GM12878 (cell line): ENCODE measurements around the gene LCLAT1. TPM values are rescaled to one million over a fixed set of nuclear protein-coding genes. Genes with fewer than 3 reads are reported as not detected.

ENCODE experiments used
- ATAC-seq: fragments of 200-7000 bp; cut with Tn5 transposase; 3 replicates; pipeline ENCODE4 v1.9.1; 2020; ENCODE audit warnings: mild to moderate bottlenecking, moderate library complexity
- BruUV-seq: library from RNA; stranded (reverse); fragments of 400-500 nt; replicated peaks from 2 replicates; lab custom pipeline; 2021; lab: Mats Ljungman, UMichigan
- CTCF ChIA-PET: fragments of 300-600 bp; sonication (Branson Sonifier 250); formaldehyde crosslinking; extraction: SDS; loops from one replicate; lab custom pipeline; 2021; ENCODE audit warnings: inconsistent platforms; lab: Yijun Ruan, JAX
- POLR2A ChIA-PET: fragments of 350-600 bp; formaldehyde crosslinking; extraction: SDS; loops from one replicate; lab custom pipeline; 2021; ENCODE audit warnings: inconsistent platforms; lab: Charles Lee
- RAD21 ChIA-PET: fragments of 300-600 bp; sonication (Branson Sonifier 250); formaldehyde crosslinking; loops from one replicate; lab custom pipeline; 2023; ENCODE audit warnings: antibody characterized with exemption; ENCODE audit not compliant: unreplicated experiment; lab: Charles Lee
- SMC1A ChIA-PET: fragments of 300-600 bp; sonication (Branson Sonifier 250); formaldehyde crosslinking; loops from one replicate; lab custom pipeline; 2023; ENCODE audit not compliant: unreplicated experiment, uncharacterized antibody; lab: Charles Lee
- DNase-seq: peaks from one replicate; pipeline ENCODE4 v3.0.0-alpha.2; 2011; ENCODE audit warnings: low read depth, low spot score
- FAIRE-seq: peaks from 3 replicates; lab custom pipeline; 2011; peaks lifted over from hg19 to GRCh38; lab: Jason Lieb, UNC
- H2AFZ ChIP-seq: 2 replicates; pipeline ENCODE4 v1.6.0; 2011; ENCODE audit warnings: low read depth, low read length, control low read depth; ENCODE audit not compliant: control insufficient read depth
- H3K27ac ChIP-seq: 2 replicates; pipeline ENCODE4 v1.5.1; 2011; ENCODE audit warnings: control low read depth; ENCODE audit not compliant: control insufficient read depth, insufficient read depth
- H3K27me3 ChIP-seq, 2 experiments: replicated peaks in 1 of 2; 2 replicates each; pipeline versions ENCODE4 v1.6.0 to v1.6.1; 2011; ENCODE audit warnings: low read length in 1 of 2; ENCODE audit not compliant: control insufficient read depth in 2 of 2, insufficient read depth in 2 of 2
- H3K36me3 ChIP-seq, 2 experiments: 2 replicates each; pipeline ENCODE4 v1.5.1; 2011; ENCODE audit warnings: low read length in 1 of 2; ENCODE audit not compliant: control insufficient read depth in 2 of 2, insufficient read depth in 2 of 2
- H3K4me1 ChIP-seq: 2 replicates; pipeline ENCODE4 v1.6.1; 2011; ENCODE audit warnings: mild to moderate bottlenecking, low read length, moderate library complexity, mixed read lengths; ENCODE audit not compliant: control insufficient read depth, insufficient read depth
- H3K4me2 ChIP-seq: 2 replicates; pipeline ENCODE4 v1.6.0; 2011; ENCODE audit warnings: control low read depth; ENCODE audit not compliant: control insufficient read depth, insufficient read depth
- H3K4me3 ChIP-seq: fragments of 200-600 bp; sonication (generic); 2 replicates; pipeline ENCODE4 v1.5.1; 2016
- H3K79me2 ChIP-seq: 2 replicates; pipeline ENCODE4 v1.6.0; 2011; ENCODE audit warnings: low read length; ENCODE audit not compliant: control insufficient read depth, insufficient read depth
- H3K9ac ChIP-seq: 2 replicates; pipeline ENCODE4 v1.8.0; 2011; ENCODE audit warnings: low read length, control low read depth, mixed read lengths; ENCODE audit not compliant: control insufficient read depth, insufficient read depth
- H3K9me3 ChIP-seq: replicated peaks from 3 replicates; pipeline ENCODE4 v1.5.1; 2011; ENCODE audit warnings: mild to moderate bottlenecking, low read length; ENCODE audit not compliant: control insufficient read depth, insufficient read depth
- H4K20me1 ChIP-seq: 2 replicates; pipeline ENCODE4 v1.6.0; 2011; ENCODE audit not compliant: control insufficient read depth, insufficient read depth
- CBFB ChIP-seq: IDR thresholded peaks from 2 replicates; pipeline ENCODE4 v1.6.1; 2016; ENCODE audit warnings: antibody characterized with exemption, low read depth
- EP300 ChIP-seq, 2 experiments: fragments of 150-350 bp in 1 of 2; IDR thresholded peaks; 2 replicates each; pipeline ENCODE4 v1.6.1; 2011 to 2012; ENCODE audit warnings: low read depth in 2 of 2, low read length in 2 of 2, borderline replicate concordance in 1 of 2, improper control_type of control experiment in 1 of 2, inconsistent platforms in 1 of 2; ENCODE audit not compliant: control insufficient read depth in 1 of 2
- FOS ChIP-seq: IDR thresholded peaks from 3 replicates; pipeline ENCODE4 v1.6.1; 2011; ENCODE audit warnings: borderline replicate concordance; ENCODE audit not compliant: insufficient read length; ENCODE audit errors: extremely low read depth
- HDAC2 ChIP-seq: fragments of 200-600 bp; sonication (generic); IDR thresholded peaks from 2 replicates; pipeline ENCODE4 v1.6.1; 2017
- LARP7 ChIP-seq: fragments of 450-650 bp; IDR thresholded peaks from 2 replicates; pipeline ENCODE4 v1.6.1; 2017; ENCODE audit warnings: mild to moderate bottlenecking
- MXI1 ChIP-seq: fragments of 150-350 bp; IDR thresholded peaks from 2 replicates; pipeline ENCODE4 v1.6.1; 2011; ENCODE audit warnings: low read depth, mild to moderate bottlenecking, inconsistent platforms, low read length, improper control_type of control experiment
- NFXL1 ChIP-seq: fragments of 450-650 bp; IDR thresholded peaks from 2 replicates; pipeline ENCODE4 v1.6.1; 2017; ENCODE audit warnings: antibody characterized with exemption, mild to moderate bottlenecking, borderline replicate concordance
- POLR2AphosphoS5 ChIP-seq: IDR thresholded peaks from 2 replicates; pipeline ENCODE4 v1.6.1; 2011; ENCODE audit warnings: mild to moderate bottlenecking, low read length, inconsistent platforms
- RUNX3 ChIP-seq: IDR thresholded peaks from 2 replicates; pipeline ENCODE4 v1.6.1; 2012; ENCODE audit warnings: low read length, inconsistent platforms
- SIN3A ChIP-seq: IDR thresholded peaks from 2 replicates; pipeline ENCODE4 v1.6.1; 2012; ENCODE audit warnings: low read depth, low read length, improper control_type of control experiment
- SIX5 ChIP-seq: IDR thresholded peaks from 2 replicates; pipeline ENCODE4 v1.6.1; 2011; ENCODE audit warnings: mild to moderate bottlenecking, low read depth, low read length, moderate library complexity; ENCODE audit not compliant: severe bottlenecking
- SMC3 ChIP-seq: IDR thresholded peaks from 2 replicates; pipeline ENCODE4 v1.6.1; 2011; ENCODE audit warnings: low read length, improper control_type of control experiment, borderline replicate concordance
- SUPT20H ChIP-seq: IDR thresholded peaks from 2 replicates; pipeline ENCODE4 v1.6.1; 2011; ENCODE audit warnings: low read depth, mild to moderate bottlenecking, low read length, moderate library complexity, borderline replicate concordance; ENCODE audit not compliant: control insufficient read depth
- USF2 ChIP-seq: IDR thresholded peaks from 2 replicates; pipeline ENCODE4 v1.6.1; 2011; ENCODE audit warnings: low read depth, low read length, improper control_type of control experiment, borderline replicate concordance
- ZNF622 ChIP-seq: fragments of 450-650 bp; IDR thresholded peaks from 2 replicates; pipeline ENCODE4 v1.6.1; 2017; ENCODE audit warnings: mild to moderate bottlenecking, inconsistent platforms
- WGBS: methylation state at CpG from one replicate; pipeline ENCODE4 v1.1.6; 2016; ENCODE audit warnings: low lambda C conversion rate; ENCODE audit not compliant: insufficient replicate concordance, insufficient coverage; ENCODE audit errors: missing lambda C conversion rate; 5-methylcytosine and 5-hydroxymethylcytosine counted together
- in situ Hi-C: fragments of 300-500 bp; cut with MboI; formaldehyde crosslinking; loops from 9 replicates; pipeline ENCODE4 v1.14.3; 2018; ENCODE audit warnings: mixed read lengths
- intact Hi-C: fragments of 100-400 bp; cut with micrococcal nuclease; formaldehyde crosslinking; loops from one replicate; pipeline ENCODE4 v1.14.2; 2022; ENCODE audit not compliant: unreplicated experiment
- polyA plus RNA-seq, 11 experiments: library from polyadenylated mRNA; depleted of rRNA in 4 of 11; unstranded in 6 of 11; stranded (reverse) in 5 of 11; fragments of >200 nt; fragmentation: Nextera tagmentation in 4 of 11; fragmentation: Illumina TruSeq in 1 of 11; extraction: Ambion mirVana in 4 of 11; extraction: Trizol in 1 of 11; gene quantifications; 1 replicate in 1 of 11; 2 replicates in 10 of 11; pipeline versions ENCODE4 v1.2.1 to v1.2.3, GENCODE V29; 2011 to 2016; ENCODE audit warnings: inconsistent platforms in 2 of 11, missing spikeins in 2 of 11, low read depth in 1 of 11
- total RNA-seq, 4 experiments: library from RNA; depleted of rRNA in 3 of 4; stranded (reverse); fragments of >200 nt in 3 of 4; fragmentation: Illumina TruSeq in 1 of 4; extraction: Trizol in 1 of 4; gene quantifications; 2 replicates each; pipeline versions ENCODE4 v1.2.1 to v1.2.3, GENCODE V29; 2013 to 2021
- TF ChIP-seq, protein P1 (sequence below): fragments of 450-650 bp; IDR thresholded peaks from 2 replicates; pipeline ENCODE4 v1.6.1; 2017; ENCODE audit warnings: mild to moderate bottlenecking, low read depth, inconsistent platforms; ENCODE audit not compliant: poor library complexity, severe bottlenecking

LCLAT1 gene
- total and polyA plus RNA-seq, 10 of the 15 experiments (the other 5 are each of a cell fraction or from before 2014, with no cell fraction given): 8.1 to 33.0 (median 15.9) TPM

DNA sequence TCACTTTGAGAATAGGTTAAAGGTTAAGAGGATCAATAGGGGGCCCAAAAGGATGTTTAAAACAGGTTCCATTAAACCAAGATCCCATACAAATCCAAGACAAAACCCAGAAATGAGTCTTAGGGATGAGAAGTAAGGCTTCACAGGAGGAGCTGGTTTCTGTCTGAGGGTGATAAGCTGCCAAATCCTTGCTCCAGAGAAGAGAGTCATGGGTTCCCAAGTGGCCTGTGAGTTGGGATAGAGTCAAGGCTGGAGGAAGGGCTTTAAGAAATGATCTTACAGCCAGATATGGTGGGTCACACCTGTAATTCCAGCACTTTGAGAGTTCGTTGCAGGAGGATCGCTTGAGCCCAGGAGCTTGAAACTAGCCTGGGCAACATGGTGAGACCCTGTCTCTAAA, 40.2 kb upstream of the LCLAT1 start:
- Histone ChIP-seq H3K27me3 (no peaks in the 10 kb centered on the region; a peak in 1 of 4 replicates), H3K36me3 (no peaks in the 10 kb centered on the region), H3K4me1 (peaks cover 8% of the 10 kb centered on the region; the same call in 1 of the 2 replicates), H3K9ac (no peak overlapping the region), H3K4me2 (no peak overlapping the region), H4K20me1 (no peaks in the 10 kb centered on the region), H3K9me3 (no peaks in the 10 kb centered on the region), H3K79me2 (no peaks in the 10 kb centered on the region), H3K27ac (no peak overlapping the region), H2AFZ (no peak overlapping the region), H3K4me3 (no peak overlapping the region)
- intact Hi-C loops (no loop called here), in situ Hi-C loops (no loop called here)
- no peak for DNase-seq
- TF ChIP-seq USF2 (no peak), SIX5 (no peak), EP300 (IDR thresholded peaks at IDR 0.05; ENCODE audit: borderline replicate concordance in 1 of 2, control insufficient read depth in 1 of 2, low read depth in 2 of 2, low read length in 2 of 2) (no peak), NFXL1 (no peak)
- ChIA-PET RAD21 (no interaction called here), SMC1A (no interaction called here), CTCF (interaction anchor here (1.2 kb wide), 1 partner anchor 40 kb away, joined by 3 read pairs; the partner anchor contains the start of gene LCLAT1), POLR2A (interaction anchor here (0.5 kb wide), 1 partner anchor 168 kb away, joined by 4 read pairs; no protein-coding TSS in a partner anchor)
- no peak for FAIRE-seq
- BruUV-seq: no TSS peak
- no peak for ATAC-seq
- 5% methylated on average over 2 of the region's 2 CpGs for WGBS

DNA sequence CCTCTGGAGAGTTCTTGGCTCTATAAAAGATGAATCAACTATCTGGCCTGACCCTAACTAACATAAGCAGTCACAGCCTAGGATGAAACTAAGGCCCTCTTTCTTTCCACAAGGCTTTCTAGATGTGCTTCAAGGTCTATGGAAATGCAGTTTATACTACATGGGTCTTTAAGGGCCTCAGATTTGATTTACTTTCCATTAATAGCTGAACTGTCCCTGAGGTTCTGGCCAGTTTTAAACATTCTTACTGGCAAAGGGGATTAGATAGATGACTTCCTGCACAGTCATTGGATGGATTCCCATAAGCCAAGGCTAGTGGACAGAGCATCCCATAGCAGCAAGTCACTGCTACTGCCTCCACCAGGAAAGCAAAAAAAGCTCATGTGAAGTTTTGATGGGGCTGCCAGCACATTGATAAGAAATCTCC, 38.1 kb upstream of the LCLAT1 start:
- in situ Hi-C loops: no loop called here
- Histone ChIP-seq H3K4me1 (peaks cover 8% of the 10 kb centered on the region; the same call in 1 of the 2 replicates), H3K9me3 (no peaks in the 10 kb centered on the region), H3K4me3 (no peak overlapping the region), H3K27ac (no peak overlapping the region), H3K27me3 (no peaks in the 10 kb centered on the region), H3K79me2 (no peaks in the 10 kb centered on the region), H3K4me2 (no peak overlapping the region), H3K36me3 (no peaks in the 10 kb centered on the region), H2AFZ (no peak overlapping the region), H3K9ac (no peak overlapping the region), H4K20me1 (no peaks in the 10 kb centered on the region)
- ChIA-PET SMC1A (interaction anchor here (0.9 to 1.7 kb wide), 3 partner anchors 8 to 27 kb away, joined by 3 to 6 read pairs (median 3); no protein-coding TSS in a partner anchor), CTCF (interaction anchor here (0.7 to 1.2 kb wide), 2 partner anchors 10 to 12 kb away, joined by 3 read pairs; no protein-coding TSS in a partner anchor), RAD21 (interaction anchor here (0.8 to 1.1 kb wide), 2 partner anchors 175 to 303 kb away, joined by 3 read pairs; no protein-coding TSS in a partner anchor), POLR2A (interaction anchor here (0.6 kb wide), 1 partner anchor 60 kb away, joined by 3 read pairs; no protein-coding TSS in a partner anchor)
- DNase-seq (no peak), FAIRE-seq (no peak), ATAC-seq (no peak)
- intact Hi-C loops: no loop called here
- no TSS peak for BruUV-seq
- TF ChIP-seq HDAC2 (no peak), FOS (no peak), ZNF622 (no peak), SMC3 (no peak), POLR2AphosphoS5 (no peak), SIN3A (no peak), MXI1 (no peak), SUPT20H (no peak), LARP7 (no peak), CBFB (no peak), EP300 (IDR thresholded peaks at IDR 0.05; ENCODE audit: borderline replicate concordance in 1 of 2, control insufficient read depth in 1 of 2, low read depth in 2 of 2, low read length in 2 of 2) (no peak), RUNX3 (no peak)
- TF ChIP-seq, protein P1, sequence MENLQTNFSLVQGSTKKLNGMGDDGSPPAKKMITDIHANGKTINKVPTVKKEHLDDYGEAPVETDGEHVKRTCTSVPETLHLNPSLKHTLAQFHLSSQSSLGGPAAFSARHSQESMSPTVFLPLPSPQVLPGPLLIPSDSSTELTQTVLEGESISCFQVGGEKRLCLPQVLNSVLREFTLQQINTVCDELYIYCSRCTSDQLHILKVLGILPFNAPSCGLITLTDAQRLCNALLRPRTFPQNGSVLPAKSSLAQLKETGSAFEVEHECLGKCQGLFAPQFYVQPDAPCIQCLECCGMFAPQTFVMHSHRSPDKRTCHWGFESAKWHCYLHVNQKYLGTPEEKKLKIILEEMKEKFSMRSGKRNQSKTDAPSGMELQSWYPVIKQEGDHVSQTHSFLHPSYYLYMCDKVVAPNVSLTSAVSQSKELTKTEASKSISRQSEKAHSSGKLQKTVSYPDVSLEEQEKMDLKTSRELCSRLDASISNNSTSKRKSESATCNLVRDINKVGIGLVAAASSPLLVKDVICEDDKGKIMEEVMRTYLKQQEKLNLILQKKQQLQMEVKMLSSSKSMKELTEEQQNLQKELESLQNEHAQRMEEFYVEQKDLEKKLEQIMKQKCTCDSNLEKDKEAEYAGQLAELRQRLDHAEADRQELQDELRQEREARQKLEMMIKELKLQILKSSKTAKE: no peak
